GM19452 (cell line): Measurements from ENCODE around the gene ANAPC2.
A peak's percentile ranks its signal among the peaks of the same experiment; 100 is the strongest.

Source experiments
- ATAC-seq: cut with Tn5 transposase; IDR thresholded peaks from one replicate; pipeline ENCODE4 v1.9.1; 2021; ENCODE audit not compliant: unreplicated experiment

ANAPC2 gene

DNA sequence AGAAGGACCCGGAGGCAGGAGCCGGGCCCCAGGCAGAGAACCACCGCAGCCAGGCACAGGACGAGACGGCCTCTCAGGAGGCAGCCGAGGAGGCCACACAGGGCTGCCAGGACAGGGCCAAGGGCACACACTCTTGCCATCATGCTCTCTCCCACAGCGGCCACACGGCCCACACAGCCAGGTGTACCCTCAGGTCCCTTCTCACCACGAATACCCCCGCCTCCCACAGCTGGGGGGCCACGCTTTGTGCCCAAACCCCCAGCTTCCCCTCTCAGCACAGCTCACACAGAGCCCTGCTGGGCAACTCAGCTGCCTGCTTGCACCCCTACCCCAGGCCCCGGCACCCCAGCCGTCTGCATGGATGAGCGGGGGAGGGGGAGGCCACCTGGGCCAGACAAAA lies 5.4 kb upstream of the ANAPC2 start:
- ATAC-seq: no peak

DNA sequence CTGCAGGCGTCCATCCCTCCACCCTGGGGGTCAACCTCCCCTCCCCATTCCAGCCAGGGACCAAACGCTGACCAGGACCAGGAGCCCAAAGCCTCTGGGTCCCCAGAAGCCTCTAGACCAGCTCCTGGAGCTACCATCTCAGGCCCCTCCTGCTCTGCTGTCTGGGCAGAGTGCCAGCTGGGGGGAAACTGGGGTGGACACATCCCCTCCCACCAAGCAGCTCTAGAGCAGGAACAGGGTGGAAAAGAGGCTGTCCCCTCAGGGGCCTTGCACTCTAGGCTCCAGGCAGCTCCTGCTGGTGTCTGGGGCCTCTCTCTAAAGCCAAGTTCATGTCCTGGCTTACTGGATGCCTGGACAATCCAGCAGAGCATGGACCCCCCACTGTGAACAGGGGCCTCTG lies 4.5 kb upstream of the ANAPC2 start:
- no peak for ATAC-seq

GRCh38 chr9:137192448-137192780 lies 4.1 kb upstream of the ANAPC2 start:
- ATAC-seq: no peak

GRCh38 chr9:137191691-137192447 lies 3.5 kb upstream of the ANAPC2 start:
- no peak for ATAC-seq

- ATAC-seq: no peak
These were observed 2.9 kb upstream of the ANAPC2 start for GRCh38 chr9:137191245-137191644.

GRCh38 chr9:137190315-137190856 lies 2.0 kb upstream of the ANAPC2 start:
- no peak for ATAC-seq

DNA sequence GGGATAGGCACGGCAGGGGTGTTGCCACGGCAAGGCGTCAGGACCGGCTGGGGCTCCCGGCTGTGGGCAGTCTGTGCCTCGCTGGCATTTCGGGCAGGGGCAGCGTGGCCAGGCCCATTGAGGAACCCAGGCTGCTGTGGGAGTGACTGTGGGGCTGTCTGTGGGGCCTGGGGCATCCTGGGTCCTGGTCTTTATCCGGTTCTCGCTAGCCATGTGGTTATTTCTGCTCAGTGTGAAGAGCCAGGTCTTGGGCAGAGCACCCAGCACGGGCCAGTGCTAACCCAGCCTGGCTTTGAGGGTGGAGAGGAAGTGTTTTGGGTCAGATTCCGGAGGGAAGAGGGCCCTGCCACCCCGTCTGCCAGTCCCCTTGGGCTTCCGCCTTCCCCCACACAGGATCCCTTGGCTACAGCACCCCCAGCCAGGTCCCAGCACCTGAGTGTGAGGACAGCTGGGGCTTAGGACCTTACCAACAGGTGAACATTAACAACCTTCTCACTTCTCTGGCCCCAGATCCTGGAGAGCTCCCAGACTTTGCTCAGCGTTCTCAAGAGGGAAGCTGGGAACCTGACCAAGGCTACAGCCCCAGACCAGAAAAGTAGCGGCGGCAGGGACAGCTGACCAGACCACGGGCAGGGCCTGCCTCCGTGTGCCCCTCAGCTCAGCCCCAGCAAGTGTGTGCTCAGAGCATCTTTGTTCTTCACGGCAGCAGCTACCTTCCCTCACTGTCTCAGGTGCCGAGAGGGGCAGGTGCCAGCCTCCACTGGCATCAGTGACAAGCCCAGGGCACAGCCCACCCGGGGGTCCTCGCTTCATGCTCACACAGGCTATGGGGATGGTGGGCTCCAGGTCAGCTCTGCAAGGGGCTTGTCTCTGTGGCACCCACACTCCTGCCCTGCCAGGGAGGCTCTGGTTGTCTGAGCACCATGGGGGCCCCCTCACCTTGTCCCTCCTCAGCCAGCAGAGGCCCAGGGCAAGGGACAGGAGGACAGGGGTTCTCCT lies 1.2 kb upstream of the ANAPC2 start:
- no peak for ATAC-seq

- peak; percentile 5 for ATAC-seq
These were observed 272 bp downstream of the ANAPC2 start for GRCh38 chr9:137188086-137188489.

GRCh38 chr9:137187386-137187785 lies 974 bp downstream of the ANAPC2 start:
- no peak for ATAC-seq

GRCh38 chr9:137186385-137186784 lies 2.0 kb downstream of the ANAPC2 start:
- no peak for ATAC-seq

DNA sequence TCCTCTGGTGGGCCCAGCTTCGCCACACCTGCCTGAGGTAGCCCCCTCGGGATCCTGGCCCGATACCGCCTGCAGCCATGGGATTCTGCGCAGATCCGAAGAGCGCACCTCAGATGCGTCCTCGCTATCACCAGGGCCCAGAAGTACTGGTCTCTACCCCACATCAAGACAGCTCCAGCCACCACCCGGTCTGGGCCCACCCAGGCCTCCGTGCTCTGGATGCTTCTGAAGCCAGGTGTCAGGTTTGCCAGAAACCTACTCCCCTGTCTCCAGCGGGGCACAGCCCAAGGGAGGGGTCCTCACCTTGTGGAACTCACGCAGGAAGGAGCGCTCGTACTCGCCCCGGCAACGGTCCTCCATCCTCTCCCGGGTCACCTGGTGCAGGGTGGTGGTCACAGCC lies 2.4 kb downstream of the ANAPC2 start:
- ATAC-seq: no peak

GRCh38 chr9:137184881-137185660 lies 3.3 kb downstream of the ANAPC2 start:
- ATAC-seq: no peak

DNA sequence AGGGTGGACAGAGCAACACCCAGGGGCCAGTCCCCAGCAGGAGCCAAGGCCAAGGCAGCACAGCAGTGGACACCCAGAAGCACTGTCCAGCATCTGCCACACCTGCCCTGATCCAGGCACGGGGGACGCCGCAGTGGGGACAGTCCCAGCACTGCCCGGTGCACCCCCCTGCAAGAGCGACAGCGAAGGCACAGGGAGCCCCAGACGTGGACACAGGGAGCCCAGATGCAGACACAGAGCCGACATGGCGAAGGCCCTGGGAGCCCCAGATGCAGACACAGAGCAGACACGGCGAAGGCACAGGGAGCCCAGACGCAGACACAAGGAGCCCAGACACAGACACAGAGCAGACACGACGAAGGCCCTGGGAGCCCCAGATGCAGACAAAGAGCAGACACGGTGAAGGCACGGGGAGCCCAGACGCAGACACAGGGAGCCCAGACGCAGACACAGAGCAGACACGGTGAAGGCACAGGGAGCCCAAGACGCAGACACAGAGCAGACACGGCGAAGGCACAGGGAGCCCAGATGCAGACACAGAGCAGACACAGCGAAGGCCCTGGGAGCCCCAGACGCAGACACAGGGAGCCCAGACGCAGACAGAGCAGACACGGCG lies 4.3 kb downstream of the ANAPC2 start:
- no peak for ATAC-seq

- ATAC-seq: no peak
These were observed 5.5 kb downstream of the ANAPC2 start for GRCh38 chr9:137182836-137183235.

GRCh38 chr9:137181680-137182079 lies 6.7 kb downstream of the ANAPC2 start:
- ATAC-seq: no peak

- no peak for ATAC-seq
These were observed 7.9 kb downstream of the ANAPC2 start for GRCh38 chr9:137180491-137180890.

GRCh38 chr9:137179761-137180160 lies 8.6 kb downstream of the ANAPC2 start:
- ATAC-seq: no peak

DNA sequence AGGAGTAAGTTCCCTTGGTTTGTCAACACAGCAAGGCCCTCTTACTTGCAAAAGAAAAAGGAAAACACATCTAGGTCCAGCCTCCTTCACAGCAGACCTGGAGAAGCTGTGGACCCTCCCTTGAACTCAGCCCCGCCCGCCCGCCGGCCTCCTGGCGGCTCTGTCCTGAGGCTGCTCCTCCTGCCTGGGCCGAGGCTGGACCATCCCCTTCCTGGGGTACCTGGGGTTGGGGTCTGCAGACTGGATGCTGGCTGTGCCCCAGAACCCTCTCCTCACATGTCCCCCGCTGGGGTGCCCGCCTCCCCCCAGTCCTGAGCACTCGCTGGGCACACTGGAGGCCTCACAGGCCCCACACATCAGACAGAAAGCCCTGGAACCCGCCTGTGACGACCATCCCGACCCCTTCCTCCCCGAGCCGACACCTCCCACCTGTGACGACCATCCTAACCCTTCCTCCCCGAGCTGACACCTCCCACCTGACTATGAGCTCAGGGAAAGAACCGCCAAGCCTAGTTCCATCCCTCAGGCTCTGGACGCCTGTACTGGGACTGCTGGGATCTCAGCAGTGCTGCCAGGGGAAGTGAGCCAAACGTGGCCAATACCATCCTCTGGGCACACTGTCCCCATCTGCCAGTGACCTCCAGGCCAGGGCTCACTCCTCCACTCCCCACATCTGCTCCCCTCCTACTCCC lies 9.3 kb downstream of the ANAPC2 start:
- no peak for ATAC-seq

DNA sequence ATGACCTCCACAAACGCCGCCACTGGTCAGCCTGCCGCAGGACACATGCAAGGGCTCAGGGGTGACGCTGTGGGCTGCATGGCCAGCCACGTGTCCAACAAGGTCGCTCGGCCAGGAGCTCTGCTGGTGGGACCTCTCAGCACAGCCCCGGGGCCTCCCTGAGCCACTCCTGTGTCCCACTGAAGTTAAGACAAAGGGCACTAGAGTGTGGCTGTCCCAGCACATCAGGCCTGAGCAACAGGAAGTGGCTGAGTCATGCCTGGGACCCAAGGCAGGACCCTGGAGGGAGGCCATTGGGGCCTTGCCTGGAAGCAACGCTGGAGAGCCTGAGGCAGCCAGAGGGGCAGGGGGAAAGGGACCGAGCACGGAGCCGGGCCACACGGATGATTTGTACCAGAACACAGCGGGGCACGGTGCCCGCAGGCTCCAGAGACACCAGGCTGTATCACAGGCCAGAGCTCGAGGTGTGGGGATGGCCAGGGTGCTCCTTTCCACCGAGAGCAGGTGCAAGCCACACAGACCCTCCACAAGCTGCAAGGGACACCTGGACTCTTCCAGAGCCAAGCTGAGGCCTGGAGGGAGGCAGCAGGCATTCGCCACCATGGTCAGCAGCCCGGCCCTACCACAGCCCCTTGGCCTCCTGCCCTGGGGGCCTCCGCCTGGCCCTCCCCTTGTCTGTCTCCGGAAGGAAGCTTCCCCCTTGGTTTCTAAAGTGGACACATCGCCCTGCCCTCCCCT lies 10.0 kb downstream of the ANAPC2 start:
- ATAC-seq: no peak
